ENCODE measurements around the gene CSE1L. TPM values are rescaled to one million over a fixed set of nuclear protein-coding genes. Genes with fewer than 3 reads are reported as not detected.
"Not testable (repeated sequence)": the region's sequence is repeated elsewhere in the genome, so short reads cannot be mapped to it uniquely, and the experiment has no call there.

Gene CSE1L
- total RNA-seq, 2 donors from 2014 or later: 54.7 to 61.3 TPM

GRCh38 chr20:49112596-49113274, 66.6 kb downstream of the CSE1L start:
- peak overlapping the region; percentile 77 for H3K27ac Mint-ChIP-seq
- H3K9me3 Mint-ChIP-seq: no peaks in the 10 kb centered on the region
- peaks cover 12 to 24% of the 10 kb centered on the region in 2 donors for H3K36me3 Mint-ChIP-seq (ENCODE audit: insufficient read depth in 2 of 2)
- DNase-seq: no peak
- no peaks in the 10 kb centered on the region for H3K4me1 Mint-ChIP-seq (ENCODE audit: low read depth)
- no peak overlapping the region for H3K4me3 Mint-ChIP-seq
- H3K27me3 Mint-ChIP-seq (ENCODE audit: low read depth): no peaks in the 10 kb centered on the region
- no peak for ATAC-seq (replicated peaks in 1 of 2)

GRCh38 chr20:49115564-49115963, 69.5 kb downstream of the CSE1L start:
- no peak overlapping the region for H3K4me3 Mint-ChIP-seq
- no peaks in the 10 kb centered on the region for H3K27me3 Mint-ChIP-seq (ENCODE audit: low read depth)
- no peak for ATAC-seq (replicated peaks in 1 of 2)
- H3K4me1 Mint-ChIP-seq (ENCODE audit: low read depth): no peaks in the 10 kb centered on the region
- H3K36me3 Mint-ChIP-seq (ENCODE audit: insufficient read depth in 2 of 2): peaks cover 13 to 40% of the 10 kb centered on the region in 2 donors
- no peaks in the 10 kb centered on the region for H3K9me3 Mint-ChIP-seq
- DNase-seq: no peak
- no peak overlapping the region for H3K27ac Mint-ChIP-seq

GRCh38 chr20:49118307-49118706, 72.2 kb downstream of the CSE1L start:
- peaks cover 13 to 37% of the 10 kb centered on the region in 2 donors for H3K36me3 Mint-ChIP-seq (ENCODE audit: insufficient read depth in 2 of 2)
- DNase-seq (no peak), ATAC-seq (replicated peaks in 1 of 2) (no peak)
- no peaks in the 10 kb centered on the region for H3K27me3 Mint-ChIP-seq (ENCODE audit: low read depth)
- no peak overlapping the region for H3K4me3 Mint-ChIP-seq
- no peaks in the 10 kb centered on the region for H3K4me1 Mint-ChIP-seq (ENCODE audit: low read depth)
- peak overlapping the region; percentile 1 for H3K27ac Mint-ChIP-seq
- no peaks in the 10 kb centered on the region for H3K9me3 Mint-ChIP-seq

- peaks cover 20 to 38% of the 10 kb centered on the region in 2 donors for H3K36me3 Mint-ChIP-seq (ENCODE audit: insufficient read depth in 2 of 2)
- ATAC-seq (replicated peaks in 1 of 2): no peak
- H3K9me3 Mint-ChIP-seq: no peaks in the 10 kb centered on the region
- DNase-seq: no peak
- H3K4me3 Mint-ChIP-seq: no peak overlapping the region
- H3K27ac Mint-ChIP-seq: no peak overlapping the region
- H3K4me1 Mint-ChIP-seq (ENCODE audit: low read depth): no peaks in the 10 kb centered on the region
- H3K27me3 Mint-ChIP-seq (ENCODE audit: low read depth): no peaks in the 10 kb centered on the region
Measured at GRCh38 chr20:49119988-49120387, 73.9 kb downstream of the CSE1L start.

GRCh38 chr20:49122920-49123319, 76.8 kb downstream of the CSE1L start:
- Mint-ChIP-seq H3K4me1 (ENCODE audit: low read depth) (no peaks in the 10 kb centered on the region), H3K27ac (no peak overlapping the region), H3K27me3 (ENCODE audit: low read depth) (no peaks in the 10 kb centered on the region), H3K9me3 (no peaks in the 10 kb centered on the region), H3K36me3 (ENCODE audit: insufficient read depth in 2 of 2) (peaks cover 11 to 36% of the 10 kb centered on the region in 2 donors), H3K4me3 (no peak overlapping the region)
- ATAC-seq (replicated peaks in 1 of 2): no peak
- no peak for DNase-seq

- Mint-ChIP-seq H3K4me1 (ENCODE audit: low read depth) (no peaks in the 10 kb centered on the region), H3K36me3 (ENCODE audit: insufficient read depth in 2 of 2) (peaks cover 8 to 29% of the 10 kb centered on the region in 2 donors), H3K9me3 (no peaks in the 10 kb centered on the region), H3K27ac (no peak overlapping the region), H3K27me3 (ENCODE audit: low read depth) (no peaks in the 10 kb centered on the region), H3K4me3 (no peak overlapping the region)
- DNase-seq: no peak
- no peak for ATAC-seq (replicated peaks in 1 of 2)
Measured at GRCh38 chr20:49123982-49124381, 77.9 kb downstream of the CSE1L start.

GRCh38 chr20:49132995-49133478, 86.9 kb downstream of the CSE1L start:
- peak in 1 of 2 donors; percentile 6 for DNase-seq

GRCh38 chr20:49133571-49133970, 87.5 kb downstream of the CSE1L start:
- Mint-ChIP-seq H3K27ac (no peak overlapping the region), H3K27me3 (ENCODE audit: low read depth) (no peaks in the 10 kb centered on the region), H3K36me3 (ENCODE audit: insufficient read depth in 2 of 2) (peaks cover 4 to 21% of the 10 kb centered on the region in 2 donors), H3K4me1 (ENCODE audit: low read depth) (peaks cover 12% of the 10 kb centered on the region), H3K9me3 (no peaks in the 10 kb centered on the region), H3K4me3 (no peak overlapping the region)
- no peak for ATAC-seq (replicated peaks in 1 of 2)
- DNase-seq: no peak

More at GRCh38 chr20:49132995-49133478, 86.9 kb downstream of the CSE1L start:
- H3K4me3 Mint-ChIP-seq: no peak overlapping the region
- peak in 1 of 2 donors; percentile 24 for ATAC-seq (replicated peaks in 1 of 2)
- no peaks in the 10 kb centered on the region for H3K9me3 Mint-ChIP-seq
- no peaks in the 10 kb centered on the region for H3K27me3 Mint-ChIP-seq (ENCODE audit: low read depth)
- H3K27ac Mint-ChIP-seq: no peak overlapping the region
- peaks cover 4 to 23% of the 10 kb centered on the region in 2 donors for H3K36me3 Mint-ChIP-seq (ENCODE audit: insufficient read depth in 2 of 2)
- peaks cover 12% of the 10 kb centered on the region for H3K4me1 Mint-ChIP-seq (ENCODE audit: low read depth)

- H3K27ac Mint-ChIP-seq: peak overlapping the region; percentile 62
- peaks cover 12% of the 10 kb centered on the region for H3K4me1 Mint-ChIP-seq (ENCODE audit: low read depth)
- not testable (repeated sequence) for H3K27me3 Mint-ChIP-seq (ENCODE audit: low read depth); H3K4me3 Mint-ChIP-seq; DNase-seq; ATAC-seq (replicated peaks in 1 of 2); H3K9me3 Mint-ChIP-seq
- H3K36me3 Mint-ChIP-seq (ENCODE audit: insufficient read depth in 2 of 2): peaks cover 7 to 26% of the 10 kb centered on the region in 2 donors
Measured at GRCh38 chr20:49134797-49135196, 88.7 kb downstream of the CSE1L start.

GRCh38 chr20:49136817-49137571, 90.9 kb downstream of the CSE1L start:
- ATAC-seq (replicated peaks in 1 of 2): no peak
- peaks cover 5 to 15% of the 10 kb centered on the region in 2 donors for H3K36me3 Mint-ChIP-seq (ENCODE audit: insufficient read depth in 2 of 2)
- peaks cover 17% of the 10 kb centered on the region for H3K4me1 Mint-ChIP-seq (ENCODE audit: low read depth)
- DNase-seq: no peak
- H3K4me3 Mint-ChIP-seq: no peak overlapping the region
- no peaks in the 10 kb centered on the region for H3K27me3 Mint-ChIP-seq (ENCODE audit: low read depth)
- H3K27ac Mint-ChIP-seq: no peak overlapping the region
- no peaks in the 10 kb centered on the region for H3K9me3 Mint-ChIP-seq

- ATAC-seq (replicated peaks in 1 of 2): no peak
- H3K4me1 Mint-ChIP-seq (ENCODE audit: low read depth): peaks cover 8% of the 10 kb centered on the region
- H3K4me3 Mint-ChIP-seq: no peak overlapping the region
- no peak for DNase-seq
- H3K27ac Mint-ChIP-seq: peak overlapping the region; percentile 71
- H3K9me3 Mint-ChIP-seq: no peaks in the 10 kb centered on the region
- H3K27me3 Mint-ChIP-seq (ENCODE audit: low read depth): no peaks in the 10 kb centered on the region
- H3K36me3 Mint-ChIP-seq (ENCODE audit: insufficient read depth in 2 of 2): peaks cover 4 to 12% of the 10 kb centered on the region in 2 donors
Measured at GRCh38 chr20:49138431-49138830, 92.3 kb downstream of the CSE1L start.

GRCh38 chr20:49140411-49140810, 94.3 kb downstream of the CSE1L start:
- H3K36me3 Mint-ChIP-seq (ENCODE audit: insufficient read depth in 2 of 2): peaks cover 5 to 14% of the 10 kb centered on the region in 2 donors
- DNase-seq: no peak

GRCh38 chr20:49140834-49141233, 94.7 kb downstream of the CSE1L start:
- Mint-ChIP-seq H3K4me1 (ENCODE audit: low read depth) (peaks cover 14% of the 10 kb centered on the region), H3K27ac (no peak overlapping the region), H3K4me3 (no peak overlapping the region), H3K9me3 (no peaks in the 10 kb centered on the region), H3K27me3 (ENCODE audit: low read depth) (no peaks in the 10 kb centered on the region), H3K36me3 (ENCODE audit: insufficient read depth in 2 of 2) (peaks cover 5 to 15% of the 10 kb centered on the region in 2 donors)
- ATAC-seq (replicated peaks in 1 of 2) (no peak), DNase-seq (no peak)

More at GRCh38 chr20:49140411-49140810, 94.3 kb downstream of the CSE1L start:
- H3K27me3 Mint-ChIP-seq (ENCODE audit: low read depth): no peaks in the 10 kb centered on the region
- H3K4me3 Mint-ChIP-seq: peak overlapping the region in 1 of 2 donors; percentile 10
- H3K9me3 Mint-ChIP-seq: no peaks in the 10 kb centered on the region
- H3K4me1 Mint-ChIP-seq (ENCODE audit: low read depth): peaks cover 14% of the 10 kb centered on the region
- ATAC-seq (replicated peaks in 1 of 2): no peak
- H3K27ac Mint-ChIP-seq: peak overlapping the region; percentile 46
